Measurements from ENCODE around the gene ARF1.

The ARF1 gene

DNA sequence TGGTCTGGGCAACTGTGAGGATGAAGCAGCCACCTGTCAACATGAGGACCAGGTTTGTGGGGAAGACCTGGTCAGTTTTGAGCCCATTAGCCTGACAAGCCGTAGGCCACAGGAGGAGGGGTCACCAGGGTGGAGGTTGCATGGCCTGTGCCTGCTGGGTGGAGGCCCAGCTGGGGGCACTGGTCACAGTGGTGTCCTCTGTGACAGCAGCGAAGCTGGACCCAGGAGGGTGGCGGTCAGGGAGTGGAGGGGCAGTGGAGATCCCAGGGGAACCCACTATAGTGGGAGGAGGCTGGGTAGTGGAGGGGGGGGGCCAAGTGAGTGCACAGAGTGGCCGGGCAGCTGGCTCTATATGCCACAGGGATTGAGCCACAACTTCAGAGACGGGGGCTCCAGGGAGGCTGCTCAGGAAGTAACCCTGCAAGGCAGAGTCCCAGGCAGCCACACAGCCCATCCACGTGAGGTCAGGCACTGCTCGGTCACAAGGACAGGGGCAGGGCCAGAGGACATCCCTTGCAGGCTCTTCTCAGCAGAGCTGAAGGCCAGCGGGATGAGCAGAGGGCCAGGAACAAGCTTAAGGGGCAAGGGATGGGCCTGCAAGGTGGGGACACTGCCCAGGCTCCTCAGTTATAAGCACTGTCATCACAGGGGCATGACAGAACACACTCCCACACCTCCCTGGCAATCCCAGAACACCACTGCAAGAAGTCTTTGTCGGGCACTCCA, 22.9 kb downstream of the ARF1 start:
- H3K4me3 ChIP-seq (ENCODE audit: control insufficient read depth, low read depth, low read length), result no peak overlapping the region
- DNase-seq (ENCODE audit: low read depth), result no peak
- TF ChIP-seq, protein P1, sequence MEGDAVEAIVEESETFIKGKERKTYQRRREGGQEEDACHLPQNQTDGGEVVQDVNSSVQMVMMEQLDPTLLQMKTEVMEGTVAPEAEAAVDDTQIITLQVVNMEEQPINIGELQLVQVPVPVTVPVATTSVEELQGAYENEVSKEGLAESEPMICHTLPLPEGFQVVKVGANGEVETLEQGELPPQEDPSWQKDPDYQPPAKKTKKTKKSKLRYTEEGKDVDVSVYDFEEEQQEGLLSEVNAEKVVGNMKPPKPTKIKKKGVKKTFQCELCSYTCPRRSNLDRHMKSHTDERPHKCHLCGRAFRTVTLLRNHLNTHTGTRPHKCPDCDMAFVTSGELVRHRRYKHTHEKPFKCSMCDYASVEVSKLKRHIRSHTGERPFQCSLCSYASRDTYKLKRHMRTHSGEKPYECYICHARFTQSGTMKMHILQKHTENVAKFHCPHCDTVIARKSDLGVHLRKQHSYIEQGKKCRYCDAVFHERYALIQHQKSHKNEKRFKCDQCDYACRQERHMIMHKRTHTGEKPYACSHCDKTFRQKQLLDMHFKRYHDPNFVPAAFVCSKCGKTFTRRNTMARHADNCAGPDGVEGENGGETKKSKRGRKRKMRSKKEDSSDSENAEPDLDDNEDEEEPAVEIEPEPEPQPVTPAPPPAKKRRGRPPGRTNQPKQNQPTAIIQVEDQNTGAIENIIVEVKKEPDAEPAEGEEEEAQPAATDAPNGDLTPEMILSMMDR (IDR thresholded peaks at IDR 0.05; ENCODE audit: control insufficient read depth, insufficient read depth, low read depth, low read length, missing control alignments), result no peak

GRCh38 chr1:228105996-228106799, 23.7 kb downstream of the ARF1 start:
- DNase-seq (ENCODE audit: low read depth), result no peak
- H3K4me3 ChIP-seq (ENCODE audit: control insufficient read depth, low read depth, low read length), result no peak overlapping the region
- TF ChIP-seq, protein P1 (IDR thresholded peaks at IDR 0.05; ENCODE audit: control insufficient read depth, insufficient read depth, low read depth, low read length, missing control alignments), result no peak

DNA sequence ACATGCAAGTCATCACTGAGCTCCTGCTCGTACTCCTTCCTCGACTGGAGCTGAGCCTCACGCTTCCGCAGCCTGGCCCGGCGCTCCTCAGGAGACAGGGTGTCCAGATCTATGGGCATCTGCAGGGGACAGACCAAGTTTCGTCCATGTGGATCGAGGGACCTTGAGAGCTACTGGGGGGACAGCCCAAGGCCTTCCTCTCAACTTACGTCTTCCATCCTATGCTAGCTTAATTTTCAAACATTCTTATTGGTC, 24.2 kb downstream of the ARF1 start:
- H3K4me3 ChIP-seq (ENCODE audit: control insufficient read depth, low read depth, low read length), result no peak overlapping the region
- TF ChIP-seq, protein P1 (IDR thresholded peaks at IDR 0.05; ENCODE audit: control insufficient read depth, insufficient read depth, low read depth, low read length, missing control alignments), result no peak

GRCh38 chr1:228107636-228108035, 25.1 kb downstream of the ARF1 start:
- no peak for DNase-seq (ENCODE audit: low read depth)
- no peak overlapping the region for H3K4me3 ChIP-seq (ENCODE audit: control insufficient read depth, low read depth, low read length)

More for the DNA sequence above, 24.2 kb downstream of the ARF1 start:
- no peak for DNase-seq (ENCODE audit: low read depth)

DNA sequence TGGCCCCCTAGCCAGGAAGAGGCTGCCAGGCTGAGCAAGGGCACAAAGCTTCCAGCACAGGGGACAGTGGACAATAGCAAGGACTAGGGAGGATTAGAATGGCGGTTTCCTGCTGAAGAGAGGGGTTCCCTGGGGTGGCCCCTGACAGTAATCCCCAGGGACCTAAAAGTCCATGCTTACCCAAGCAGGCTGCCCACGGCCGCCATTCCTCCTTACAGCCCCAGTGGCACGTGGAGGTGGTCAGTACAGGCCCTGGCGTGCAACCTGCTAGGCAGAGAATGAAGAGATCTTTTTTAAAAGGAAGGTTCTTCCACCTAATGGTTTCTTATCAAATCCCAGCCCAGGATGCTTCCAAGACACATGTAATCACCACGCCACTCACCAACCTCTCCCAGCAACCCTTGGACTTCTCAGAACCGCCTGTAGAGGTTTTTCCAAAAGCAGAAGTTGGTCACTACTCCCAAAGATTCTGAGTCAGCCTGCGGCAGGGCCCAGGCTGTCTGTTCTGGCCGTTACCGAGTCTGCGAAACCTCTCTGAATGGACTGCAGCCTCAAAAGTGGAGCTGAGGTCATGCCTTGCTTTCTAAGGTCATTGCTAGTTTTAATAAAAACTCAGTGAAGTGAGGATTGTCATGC, 25.7 kb downstream of the ARF1 start:
- H3K4me3 ChIP-seq (ENCODE audit: control insufficient read depth, low read depth, low read length), result peak overlapping the region; percentile 77
- no peak for DNase-seq (ENCODE audit: low read depth)
- TF ChIP-seq, protein P1 (IDR thresholded peaks at IDR 0.05; ENCODE audit: control insufficient read depth, insufficient read depth, low read depth, low read length, missing control alignments), result no peak

More at GRCh38 chr1:228107636-228108035, 25.1 kb downstream of the ARF1 start:
- TF ChIP-seq, protein P1 (IDR thresholded peaks at IDR 0.05; ENCODE audit: control insufficient read depth, insufficient read depth, low read depth, low read length, missing control alignments), result no peak

DNA sequence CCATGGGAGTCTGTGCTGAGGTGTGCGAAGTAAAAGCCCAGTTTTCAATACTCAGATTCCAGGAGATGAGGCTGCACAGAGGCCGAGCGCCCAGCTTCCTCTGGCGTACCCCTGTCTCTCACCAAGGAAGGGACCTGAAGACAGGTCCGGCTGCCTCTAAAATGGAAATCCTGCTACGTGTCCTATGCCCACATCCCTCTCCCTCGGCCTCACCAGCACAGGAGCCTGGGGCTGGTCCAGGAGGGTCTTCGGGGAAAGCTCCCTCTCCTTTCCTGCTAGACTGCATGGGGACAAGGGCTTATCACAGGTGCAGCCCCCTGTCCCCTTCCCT, 26.2 kb downstream of the ARF1 start:
- DNase-seq (ENCODE audit: low read depth), result no peak
- TF ChIP-seq, protein P1 (IDR thresholded peaks at IDR 0.05; ENCODE audit: control insufficient read depth, insufficient read depth, low read depth, low read length, missing control alignments), result no peak
- H3K4me3 ChIP-seq (ENCODE audit: control insufficient read depth, low read depth, low read length), result peak overlapping the region; percentile 77
